ENCODE measurements around the gene LRRFIP1. TPM values are rescaled to one million over a fixed set of nuclear protein-coding genes. Genes with fewer than 3 reads are reported as not detected.

LRRFIP1 gene
- total RNA-seq, 6 experiments from 2014 or later, result 29.4 to 56.3 (median 49.7) TPM

- 87% methylated on average over 6 of the region's 7 CpGs for WGBS (ENCODE audit: insufficient coverage, low coverage, low lambda C conversion rate, missing lambda C conversion rate)
Observed at GRCh38 chr2:237720444-237720843, 93.1 kb downstream of the LRRFIP1 start.

GRCh38 chr2:237720957-237721356 is 93.6 kb downstream of the LRRFIP1 start:
- Histone ChIP-seq H3K27me3 (no peaks in the 10 kb centered on the region), H3K36me3 (no peaks in the 10 kb centered on the region), H3K4me1 (peaks cover 0 to 16% (median under 1%) of the 10 kb centered on the region in 4 donors), H3K9me3 (no peaks in the 10 kb centered on the region), H3K27ac (no peak overlapping the region), H3K4me3 (no peak overlapping the region)
- intact Hi-C loops (cut with DNase I), result no loop called here
- TF ChIP-seq, protein P1, sequence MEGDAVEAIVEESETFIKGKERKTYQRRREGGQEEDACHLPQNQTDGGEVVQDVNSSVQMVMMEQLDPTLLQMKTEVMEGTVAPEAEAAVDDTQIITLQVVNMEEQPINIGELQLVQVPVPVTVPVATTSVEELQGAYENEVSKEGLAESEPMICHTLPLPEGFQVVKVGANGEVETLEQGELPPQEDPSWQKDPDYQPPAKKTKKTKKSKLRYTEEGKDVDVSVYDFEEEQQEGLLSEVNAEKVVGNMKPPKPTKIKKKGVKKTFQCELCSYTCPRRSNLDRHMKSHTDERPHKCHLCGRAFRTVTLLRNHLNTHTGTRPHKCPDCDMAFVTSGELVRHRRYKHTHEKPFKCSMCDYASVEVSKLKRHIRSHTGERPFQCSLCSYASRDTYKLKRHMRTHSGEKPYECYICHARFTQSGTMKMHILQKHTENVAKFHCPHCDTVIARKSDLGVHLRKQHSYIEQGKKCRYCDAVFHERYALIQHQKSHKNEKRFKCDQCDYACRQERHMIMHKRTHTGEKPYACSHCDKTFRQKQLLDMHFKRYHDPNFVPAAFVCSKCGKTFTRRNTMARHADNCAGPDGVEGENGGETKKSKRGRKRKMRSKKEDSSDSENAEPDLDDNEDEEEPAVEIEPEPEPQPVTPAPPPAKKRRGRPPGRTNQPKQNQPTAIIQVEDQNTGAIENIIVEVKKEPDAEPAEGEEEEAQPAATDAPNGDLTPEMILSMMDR (IDR thresholded peaks at IDR 0.05), result no peak
- TF ChIP-seq POLR2A (IDR thresholded peaks at IDR 0.05), result no peak
- ATAC-seq (no peak), DNase-seq (no peak)
- WGBS (ENCODE audit: insufficient coverage, low coverage, low lambda C conversion rate, missing lambda C conversion rate), result 90% methylated on average over 5 of the region's 7 CpGs

More at GRCh38 chr2:237720444-237720843, 93.1 kb downstream of the LRRFIP1 start:
- no peaks in the 10 kb centered on the region for H3K9me3 ChIP-seq
- DNase-seq, result peak in 1 of 3 donors; percentile 21
- intact Hi-C loops (cut with DNase I), result no loop called here
- H3K36me3 ChIP-seq, result no peaks in the 10 kb centered on the region
- H3K27ac ChIP-seq, result no peak overlapping the region
- no peak for ATAC-seq
- no peaks in the 10 kb centered on the region for H3K27me3 ChIP-seq
- TF ChIP-seq, protein P1 (IDR thresholded peaks at IDR 0.05), result no peak
- TF ChIP-seq POLR2A (IDR thresholded peaks at IDR 0.05), result no peak
- no peak overlapping the region for H3K4me3 ChIP-seq
- H3K4me1 ChIP-seq, result peaks cover 0 to 14% (median 0%) of the 10 kb centered on the region in 4 donors

- Histone ChIP-seq H3K27ac (no peak overlapping the region), H3K4me3 (no peak overlapping the region), H3K36me3 (no peaks in the 10 kb centered on the region), H3K27me3 (no peaks in the 10 kb centered on the region), H3K9me3 (no peaks in the 10 kb centered on the region), H3K4me1 (peaks cover 0 to 16% (median 4%) of the 10 kb centered on the region in 4 donors)
- no peak for ATAC-seq
- TF ChIP-seq POLR2A (IDR thresholded peaks at IDR 0.05), result no peak
- TF ChIP-seq, protein P1 (IDR thresholded peaks at IDR 0.05), result no peak
- DNase-seq, result no peak
- intact Hi-C loops (cut with DNase I), result no loop called here
- WGBS (ENCODE audit: insufficient coverage, low coverage, low lambda C conversion rate, missing lambda C conversion rate), result 81% methylated on average over 5 of the region's 5 CpGs
Observed at GRCh38 chr2:237721458-237721857, 94.1 kb downstream of the LRRFIP1 start.

DNA sequence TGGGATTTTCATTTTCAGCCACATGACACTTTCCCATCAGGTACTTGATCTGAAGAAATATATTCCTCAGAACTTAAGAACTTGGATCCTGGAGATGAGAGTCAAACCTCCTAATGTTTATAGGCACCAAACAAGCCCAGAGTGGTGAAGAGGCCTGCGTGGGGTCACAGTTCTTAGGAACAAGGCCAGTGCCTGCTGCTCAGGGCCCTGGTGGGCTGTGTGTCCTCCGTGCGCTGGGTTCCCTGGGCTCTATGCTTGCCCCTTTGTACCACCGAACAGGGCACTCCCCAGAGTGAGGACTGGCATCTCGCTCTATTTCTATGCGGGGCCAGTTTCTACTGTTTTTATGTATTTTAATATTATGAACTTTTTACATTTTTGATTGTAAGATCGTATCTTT is 95.2 kb downstream of the LRRFIP1 start:
- 97% methylated on average over 6 of the region's 7 CpGs for WGBS (ENCODE audit: insufficient coverage, low coverage, low lambda C conversion rate, missing lambda C conversion rate)
- peaks cover 0 to 18% (median 6%) of the 10 kb centered on the region in 4 donors for H3K4me1 ChIP-seq
- H3K27ac ChIP-seq, result no peak overlapping the region
- H3K27me3 ChIP-seq, result no peaks in the 10 kb centered on the region
- no peak overlapping the region for H3K4me3 ChIP-seq
- intact Hi-C loops (cut with DNase I), result no loop called here
- DNase-seq (peak in 1 of 3 donors; percentile 30), ATAC-seq (no peak)
- no peak for TF ChIP-seq POLR2A (IDR thresholded peaks at IDR 0.05)
- TF ChIP-seq, protein P1 (IDR thresholded peaks at IDR 0.05), result no peak
- no peaks in the 10 kb centered on the region for H3K36me3 ChIP-seq
- H3K9me3 ChIP-seq, result no peaks in the 10 kb centered on the region

GRCh38 chr2:237723023-237723422 is 95.6 kb downstream of the LRRFIP1 start:
- 79% methylated on average over 1 of the region's 1 CpG for WGBS (ENCODE audit: insufficient coverage, low coverage, low lambda C conversion rate, missing lambda C conversion rate)
- DNase-seq, result no peak
- Histone ChIP-seq H3K9me3 (no peaks in the 10 kb centered on the region), H3K4me1 (peaks cover 0 to 18% (median 6%) of the 10 kb centered on the region in 4 donors), H3K4me3 (no peak overlapping the region), H3K36me3 (no peaks in the 10 kb centered on the region), H3K27ac (no peak overlapping the region), H3K27me3 (no peaks in the 10 kb centered on the region)
- intact Hi-C loops (cut with DNase I), result no loop called here
- no peak for ATAC-seq
- TF ChIP-seq POLR2A (IDR thresholded peaks at IDR 0.05), result no peak
- TF ChIP-seq, protein P1 (IDR thresholded peaks at IDR 0.05), result no peak
